ENCODE data around the gene ALK.
A peak's percentile ranks its signal among the peaks of the same experiment; 100 is the strongest.

Gene ALK

DNA sequence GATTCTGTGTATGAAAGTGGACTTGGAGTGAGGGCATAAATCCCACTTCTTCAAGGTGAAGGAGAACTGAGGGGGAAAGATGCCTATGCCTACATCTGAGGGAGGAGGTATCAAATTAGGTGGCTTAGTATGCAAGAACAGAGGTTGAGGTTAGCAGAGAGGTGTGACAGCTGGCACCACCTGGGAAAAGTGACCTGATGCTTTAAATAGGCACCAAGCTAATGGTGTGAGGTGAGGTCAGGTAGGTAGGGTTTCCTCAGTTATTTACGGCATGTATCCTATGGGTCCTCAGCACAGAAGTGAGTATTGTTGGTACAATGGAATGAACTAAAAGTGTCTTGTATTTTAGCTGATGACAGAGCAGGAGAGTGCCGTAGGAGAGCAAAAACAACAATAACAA, 439.0 kb downstream of the ALK start:
- no peak for DNase-seq

DNA sequence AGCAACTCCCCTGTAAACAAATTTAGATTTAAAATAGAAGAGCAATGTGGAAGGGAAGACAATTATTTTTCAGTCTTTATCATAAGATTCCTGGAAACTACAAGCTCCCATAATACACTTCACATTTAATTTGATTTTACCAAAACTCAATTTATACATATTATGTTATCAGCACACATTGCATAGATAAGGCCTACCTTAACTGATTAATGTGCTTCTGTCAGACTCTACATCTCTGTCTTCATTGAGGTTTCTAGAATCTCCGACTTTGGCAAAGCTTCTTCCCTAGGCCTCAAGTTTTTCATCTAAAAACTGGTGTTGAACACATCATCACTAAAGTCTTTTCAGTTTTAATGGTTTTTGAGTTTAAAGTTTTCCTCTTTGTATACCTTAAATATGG, 440.1 kb downstream of the ALK start:
- DNase-seq: no peak

DNA sequence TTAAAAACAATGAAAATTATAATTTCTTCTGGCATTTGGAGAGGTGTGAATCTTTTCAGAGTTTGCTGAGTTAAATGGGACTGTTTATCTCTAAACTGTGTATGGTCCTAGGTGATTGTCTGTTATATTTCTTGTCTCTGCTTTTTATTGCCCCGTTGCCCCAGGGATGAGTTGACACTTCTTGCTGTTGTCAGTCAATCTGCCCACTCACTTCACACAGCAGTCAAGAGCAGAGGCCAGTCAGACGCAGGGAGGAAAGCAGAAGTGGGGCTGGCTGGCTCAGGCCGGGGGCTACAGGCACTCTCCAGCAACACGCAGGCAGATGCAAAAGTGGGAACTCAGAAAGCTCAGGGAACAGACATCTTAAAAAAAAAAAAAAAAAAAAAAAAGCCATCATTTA, 441.0 kb downstream of the ALK start:
- no peak for DNase-seq

DNA sequence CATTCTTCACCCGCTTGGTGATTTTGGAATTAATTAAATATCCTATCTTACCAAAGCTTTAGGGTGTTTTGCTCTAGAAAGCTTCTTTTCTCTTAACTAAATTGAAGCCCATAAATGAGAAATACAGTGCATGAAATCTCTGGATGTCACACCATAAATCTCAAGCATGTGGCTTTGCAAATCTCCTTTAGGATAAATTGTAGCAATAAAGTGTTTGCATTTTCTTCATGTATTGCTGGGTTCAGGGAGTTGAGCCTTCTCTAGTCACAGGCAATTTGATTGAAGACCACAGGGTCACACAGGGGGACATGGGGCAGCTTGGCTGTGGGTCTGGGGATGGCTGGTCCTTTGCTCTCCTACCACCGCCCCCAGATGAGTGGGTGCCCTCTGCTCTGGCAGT, 442.0 kb downstream of the ALK start:
- no peak for DNase-seq

DNA sequence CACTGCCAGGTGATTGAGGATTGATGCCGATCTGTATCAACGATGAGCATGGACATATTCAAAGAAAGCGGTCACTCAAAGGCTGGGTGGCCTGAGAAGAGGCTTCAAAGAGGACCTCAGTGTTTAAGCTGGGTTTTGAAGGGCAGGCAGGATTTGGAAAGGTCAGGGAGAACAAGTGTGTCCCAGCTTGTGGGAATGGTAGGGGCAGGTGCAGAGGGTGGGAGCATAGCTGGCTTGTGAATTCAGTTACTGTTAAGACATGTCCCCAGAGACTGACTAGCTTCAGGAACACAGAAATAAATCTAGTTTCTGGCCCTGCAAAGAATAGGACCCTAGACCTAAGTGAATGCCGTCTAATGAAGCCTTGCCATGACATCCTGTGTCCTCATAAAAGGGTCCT, 442.7 kb downstream of the ALK start:
- DNase-seq: no peak

DNA sequence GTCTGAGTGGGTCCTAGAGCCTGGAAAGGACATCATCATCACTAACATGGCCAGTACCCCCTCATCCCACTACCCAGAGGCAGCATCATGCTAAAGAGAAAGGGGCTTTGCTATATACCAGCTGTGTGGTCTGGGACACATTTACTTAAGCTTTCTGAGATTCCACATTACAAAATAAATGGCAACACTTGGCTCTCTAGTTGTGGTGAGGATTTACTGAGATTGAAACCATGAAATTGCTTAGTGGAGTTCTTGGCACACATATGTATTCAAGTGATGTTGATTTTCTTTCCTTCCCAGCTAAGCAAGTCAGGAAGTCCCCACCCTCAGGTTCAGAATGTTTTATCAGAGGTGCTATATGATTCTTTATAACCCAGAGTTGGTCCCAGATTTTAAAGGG, 444.2 kb downstream of the ALK start:
- no peak for DNase-seq

DNA sequence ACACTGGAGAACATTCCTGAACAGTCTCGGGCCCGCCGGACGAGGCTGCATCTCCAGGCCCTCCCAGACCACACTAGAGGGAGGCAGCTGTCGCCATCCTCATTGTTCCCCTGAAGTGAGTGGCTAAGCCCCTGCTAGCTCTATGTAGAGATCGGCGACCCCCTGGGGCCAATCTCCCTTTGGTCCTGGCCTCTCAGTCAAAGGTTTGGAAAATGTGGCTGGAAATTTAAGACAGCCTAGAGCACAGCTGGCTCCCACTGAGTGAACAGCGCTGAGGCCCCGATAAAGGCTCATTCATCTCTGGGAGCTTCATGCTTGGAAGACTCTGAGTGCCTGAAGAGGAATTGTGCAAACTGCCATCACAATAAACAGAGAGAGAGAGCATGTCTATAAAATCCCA, 445.9 kb downstream of the ALK start:
- DNase-seq: no peak

DNA sequence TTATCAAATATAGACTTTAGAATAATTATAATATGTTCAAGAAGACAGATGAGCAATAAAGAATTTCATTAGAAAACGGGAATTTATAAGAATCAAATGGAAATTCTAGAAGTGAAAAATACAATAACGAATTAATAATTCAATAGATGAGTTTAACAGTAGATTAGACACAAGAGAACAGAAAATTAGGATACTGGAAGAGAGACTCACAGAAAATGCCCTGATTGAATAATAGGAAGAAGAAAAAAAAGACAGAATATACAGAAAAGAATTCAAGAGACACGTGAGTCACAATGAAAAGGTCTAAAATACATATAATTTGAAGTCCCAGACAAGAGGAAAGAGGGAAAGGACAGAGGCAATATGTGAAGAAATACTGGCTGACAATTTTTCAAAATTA, 451.4 kb downstream of the ALK start:
- DNase-seq: no peak

DNA sequence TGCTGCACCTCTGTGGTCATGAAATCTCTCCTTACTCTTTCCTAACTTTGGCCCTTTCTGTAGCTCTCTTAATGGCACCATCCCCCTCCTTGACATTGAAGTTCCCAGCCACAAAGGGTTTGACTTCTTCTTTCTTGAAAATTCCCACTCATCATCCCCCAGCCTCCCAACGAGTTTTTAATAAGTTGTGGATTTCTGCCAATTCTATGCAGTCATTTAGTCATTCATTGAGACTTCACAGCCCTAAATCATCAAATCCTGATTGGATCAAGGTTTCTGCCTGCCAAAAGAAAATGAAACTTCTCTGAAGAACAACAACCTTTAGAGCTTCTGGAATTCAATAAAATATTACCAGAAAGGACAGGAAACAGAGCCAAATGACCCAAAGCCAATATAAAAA, 451.9 kb downstream of the ALK start:
- DNase-seq: no peak

DNA sequence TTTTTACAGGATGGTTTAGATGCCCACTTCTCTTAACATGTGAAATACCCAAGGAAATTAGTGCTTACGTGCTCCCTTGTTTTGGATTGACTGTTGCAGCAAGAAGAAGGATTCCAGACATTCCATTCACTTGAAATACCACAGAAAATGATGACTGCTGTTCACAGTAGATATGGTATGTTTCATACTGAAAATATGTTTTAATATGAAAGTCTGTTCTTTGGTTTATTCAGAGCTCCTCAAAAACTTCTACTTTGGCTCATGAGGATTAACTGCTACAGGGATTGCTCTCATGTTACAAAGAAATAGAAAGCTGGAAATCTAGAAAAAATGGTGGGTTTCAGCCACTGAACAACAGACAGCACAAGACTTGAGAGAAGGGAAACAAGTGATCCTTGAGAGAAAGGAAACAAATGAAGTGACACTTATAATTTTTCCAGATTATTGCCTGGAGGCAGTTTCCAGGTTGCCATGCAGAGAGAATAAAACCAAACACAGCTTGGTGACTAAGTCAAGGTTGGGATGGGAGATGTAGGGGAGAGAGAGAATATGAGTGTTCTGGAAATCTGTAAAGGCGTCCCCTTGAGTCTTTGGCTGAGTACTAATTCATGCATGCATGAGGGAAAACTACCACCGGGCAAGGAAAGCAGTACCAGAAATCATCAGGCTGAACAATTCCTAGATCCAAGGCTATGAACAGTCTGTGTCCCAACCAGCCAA, 458.0 kb downstream of the ALK start:
- DNase-seq: no peak

DNA sequence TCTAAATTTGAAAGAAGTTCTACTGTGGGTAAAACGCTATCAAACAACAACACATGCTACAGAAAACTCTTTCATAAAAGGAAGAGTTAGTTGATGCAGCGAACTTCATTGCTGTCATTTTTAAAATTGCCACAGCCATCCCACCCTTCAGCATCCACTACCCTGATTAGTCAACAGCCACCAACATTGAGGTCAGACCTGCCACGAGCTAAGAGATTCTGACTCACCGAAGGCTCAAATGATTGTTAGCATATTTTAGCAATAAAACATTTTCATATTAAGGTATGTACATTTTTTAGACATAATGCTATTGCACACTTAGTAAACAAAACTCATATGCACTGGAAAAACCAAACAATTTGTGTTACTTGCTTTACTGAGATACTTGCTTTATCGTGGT, 459.1 kb downstream of the ALK start:
- DNase-seq: no peak

DNA sequence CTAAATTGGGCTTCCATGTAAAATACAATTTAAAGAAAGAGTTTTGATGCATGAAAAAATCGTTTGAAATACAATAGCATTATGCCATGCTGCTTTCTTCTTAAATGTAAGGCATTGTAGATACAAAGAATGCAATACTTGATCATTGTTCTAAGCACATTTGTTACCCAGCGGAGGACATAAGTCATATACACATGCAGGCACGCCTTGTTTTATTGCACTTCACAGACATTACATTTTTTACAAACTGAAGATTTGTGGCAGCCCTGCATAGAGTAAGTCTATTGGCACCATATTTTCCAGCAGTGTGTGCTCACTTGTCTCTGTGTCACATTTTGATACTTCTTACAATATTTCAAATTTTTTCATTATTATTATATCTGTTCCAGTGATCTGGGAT, 461.2 kb downstream of the ALK start:
- DNase-seq: no peak

DNA sequence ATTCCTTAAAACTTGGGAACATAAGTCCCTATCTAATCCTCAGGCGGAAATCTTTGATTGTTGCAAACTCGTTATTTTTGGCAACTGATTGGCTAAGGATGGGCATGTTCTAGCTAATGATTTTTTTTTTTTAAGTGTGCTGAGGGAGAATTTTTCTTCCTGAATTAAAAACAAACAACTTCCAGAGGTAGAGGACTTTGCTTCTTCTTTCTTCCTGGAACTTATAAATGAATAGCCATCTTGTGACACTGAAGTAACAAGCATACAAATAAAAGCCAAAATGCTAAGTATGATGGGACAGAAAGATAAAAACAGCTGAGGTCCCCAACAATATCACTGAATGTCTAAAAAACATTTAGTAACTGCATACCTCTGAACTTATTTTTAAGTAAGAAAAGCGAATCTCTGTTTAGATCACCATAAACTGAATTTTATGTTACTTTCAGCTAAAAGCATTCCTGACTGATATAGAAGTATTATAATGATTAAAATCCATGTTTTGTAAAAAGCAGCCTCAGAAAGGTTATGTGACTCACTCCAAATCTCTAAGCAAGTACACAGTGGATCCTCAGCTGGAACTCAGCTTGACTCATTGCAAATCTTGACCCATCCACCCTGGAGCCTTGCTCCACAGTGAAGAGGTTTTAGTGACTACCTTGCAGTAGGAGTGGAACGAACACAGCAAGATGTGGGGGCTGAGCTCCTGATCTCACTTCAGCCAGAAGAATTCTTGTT, 461.8 kb downstream of the ALK start:
- DNase-seq: no peak

DNA sequence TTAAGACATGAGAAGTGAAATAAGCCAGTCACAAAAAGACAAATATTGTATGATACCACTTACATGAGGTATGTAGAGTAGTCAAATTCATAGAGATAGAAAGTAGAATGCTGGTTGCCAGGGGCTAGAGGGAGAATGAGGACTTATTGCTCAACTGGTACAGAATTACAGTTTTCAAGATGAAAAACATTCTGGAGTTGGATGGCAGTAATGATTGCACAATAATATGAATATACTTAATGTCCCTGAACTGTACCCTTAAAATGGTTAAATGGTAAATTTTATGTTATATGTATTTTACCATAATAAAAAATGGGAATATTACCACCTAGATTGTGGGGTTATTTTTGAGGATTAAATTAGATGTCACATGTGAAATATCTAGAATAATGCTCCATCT, 465.0 kb downstream of the ALK start:
- DNase-seq: no peak

DNA sequence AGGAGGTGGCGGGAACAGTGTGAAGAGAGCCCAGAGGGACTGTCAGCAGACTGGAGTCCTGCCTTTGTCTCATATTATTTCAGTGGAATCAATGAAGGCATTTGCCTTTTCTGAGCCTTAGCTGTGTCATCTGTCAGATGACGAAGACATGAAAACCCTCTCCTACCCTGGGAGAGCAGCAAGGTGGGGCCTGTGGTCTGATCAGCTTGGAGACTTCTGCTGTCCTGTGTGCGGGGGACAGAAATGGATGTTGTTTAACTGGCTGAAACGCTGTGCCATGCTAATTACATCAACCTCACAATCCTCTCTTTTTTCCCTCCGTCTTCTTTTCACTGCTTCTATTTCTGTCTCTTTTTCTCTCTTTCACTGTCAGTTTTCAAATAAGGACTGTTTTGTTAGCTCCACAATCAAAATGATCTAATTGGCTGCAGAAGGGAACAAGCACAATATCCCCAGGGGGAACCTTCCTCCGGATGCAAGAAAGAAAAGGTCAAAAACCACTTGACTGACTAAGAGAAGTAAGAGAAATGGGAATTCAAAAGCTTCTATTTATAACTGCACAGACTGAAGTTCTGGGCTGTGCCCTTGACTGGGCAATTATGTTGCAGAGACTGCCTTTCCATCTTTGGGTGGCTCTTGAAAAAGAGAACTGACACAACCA, 466.1 kb downstream of the ALK start:
- peak; percentile 50 for DNase-seq

DNA sequence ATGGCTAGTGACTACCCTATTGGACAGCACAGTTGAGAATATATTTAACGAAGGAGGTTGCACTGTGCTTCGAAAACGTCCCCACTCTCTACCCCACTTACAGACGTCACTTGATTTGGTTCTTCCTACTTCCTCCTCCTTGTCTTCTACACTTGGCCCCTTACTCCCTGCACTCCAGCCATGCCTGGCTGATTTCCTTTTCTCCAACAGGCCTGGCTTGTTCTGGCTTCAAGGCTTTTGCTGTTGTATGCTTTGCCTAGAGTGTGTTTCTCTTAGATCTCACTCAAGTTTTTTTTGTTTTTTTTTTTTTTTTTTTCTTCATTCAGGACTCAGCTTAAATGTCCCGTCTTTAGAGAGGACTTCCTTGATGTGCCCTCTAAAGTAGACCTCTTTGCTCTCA, 469.4 kb downstream of the ALK start:
- DNase-seq: no peak

DNA sequence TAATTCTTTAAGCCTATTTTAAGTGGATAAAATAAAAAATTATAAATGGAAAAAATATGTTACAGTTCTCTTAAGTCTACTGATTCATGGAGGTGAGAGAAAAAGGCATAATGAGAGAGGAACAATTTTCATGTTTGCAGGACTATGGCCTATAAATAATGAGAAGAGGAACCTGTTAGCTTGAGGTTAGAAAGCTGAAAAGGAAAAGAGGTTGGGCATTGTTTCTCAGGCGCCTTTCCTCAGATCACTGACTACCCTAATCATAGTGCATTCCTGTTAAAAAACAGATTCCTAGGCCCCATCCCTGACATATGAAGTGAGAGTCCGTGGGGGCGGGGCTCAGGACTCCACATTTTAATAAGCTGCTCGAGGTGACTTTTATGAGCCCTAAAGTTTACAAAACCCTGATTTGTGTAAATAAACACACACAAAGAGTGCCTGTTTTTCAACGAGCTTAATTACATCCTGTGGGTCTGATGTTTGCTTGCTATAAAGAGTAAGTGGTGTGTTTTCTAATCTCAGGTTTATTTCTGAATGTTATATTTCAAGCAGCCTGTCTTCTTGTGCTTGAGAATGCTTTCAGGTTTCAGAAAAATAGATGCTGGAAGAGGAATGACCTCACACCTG, 470.7 kb downstream of the ALK start:
- DNase-seq: no peak

DNA sequence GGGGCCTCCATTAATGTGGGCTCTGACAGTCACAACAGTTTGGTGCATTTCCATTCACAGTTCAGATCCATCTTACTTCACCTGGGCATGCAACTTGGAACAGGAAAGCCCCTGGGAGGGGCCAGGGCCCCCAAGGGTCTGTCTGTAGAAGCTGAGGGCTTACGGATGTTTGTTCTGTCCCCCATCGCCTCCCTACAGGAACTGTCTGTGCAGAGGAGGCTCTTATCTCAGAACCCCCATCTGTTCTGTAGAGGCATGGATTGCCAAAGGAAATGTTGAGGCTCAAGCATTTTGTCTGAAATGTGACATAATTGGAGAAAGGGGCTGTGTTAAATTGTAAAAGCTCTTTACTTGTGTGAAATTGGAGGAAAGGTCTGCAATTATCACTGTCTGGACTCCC, 471.9 kb downstream of the ALK start:
- no peak for DNase-seq

DNA sequence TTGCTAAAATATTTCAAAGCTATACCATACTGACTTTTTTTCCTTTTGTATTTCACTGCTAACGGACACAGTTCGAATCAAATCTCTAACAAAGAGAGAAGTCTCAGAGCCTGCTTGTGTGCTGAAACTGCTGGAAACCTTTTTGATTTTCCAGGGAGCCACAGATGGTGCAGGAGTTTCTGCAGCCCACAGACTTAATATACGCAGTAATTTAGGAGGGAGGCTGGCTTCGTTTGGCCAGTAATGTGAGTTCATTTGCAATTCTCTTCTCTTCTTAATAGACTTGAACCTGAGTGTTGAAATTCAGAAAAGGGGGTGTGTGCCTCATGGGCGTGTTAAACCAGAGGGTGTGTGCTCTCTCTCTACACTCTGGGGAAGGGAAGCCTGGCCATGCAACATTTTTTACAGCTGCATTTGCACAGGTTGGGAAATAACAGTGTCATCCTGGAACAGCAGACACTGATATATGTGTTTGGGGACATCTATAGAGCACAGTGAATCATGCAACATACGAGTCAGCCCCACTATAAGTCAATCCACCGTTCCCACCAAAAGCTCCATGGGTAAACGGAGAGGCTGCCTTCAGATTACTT, 473.2 kb downstream of the ALK start:
- no peak for DNase-seq

DNA sequence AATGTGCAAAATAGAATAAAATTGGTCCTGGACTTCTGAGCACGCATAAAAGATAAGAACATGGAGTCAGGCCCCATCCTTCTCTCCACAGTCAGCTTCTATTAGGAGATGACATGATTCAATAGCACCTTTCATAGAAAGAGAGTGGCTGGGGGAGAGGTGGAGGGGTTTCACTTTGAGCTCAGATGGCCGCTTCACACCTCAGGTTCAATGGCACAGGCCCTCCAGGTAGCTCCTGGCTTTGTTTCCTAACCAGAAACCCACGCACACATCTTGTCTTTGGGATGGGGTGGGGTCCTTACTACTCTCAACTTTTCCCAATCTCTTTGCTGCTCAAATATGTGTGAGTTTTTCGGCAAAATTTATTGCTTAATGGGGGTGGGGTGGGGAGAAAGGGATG, 473.9 kb downstream of the ALK start:
- no peak for DNase-seq

DNA sequence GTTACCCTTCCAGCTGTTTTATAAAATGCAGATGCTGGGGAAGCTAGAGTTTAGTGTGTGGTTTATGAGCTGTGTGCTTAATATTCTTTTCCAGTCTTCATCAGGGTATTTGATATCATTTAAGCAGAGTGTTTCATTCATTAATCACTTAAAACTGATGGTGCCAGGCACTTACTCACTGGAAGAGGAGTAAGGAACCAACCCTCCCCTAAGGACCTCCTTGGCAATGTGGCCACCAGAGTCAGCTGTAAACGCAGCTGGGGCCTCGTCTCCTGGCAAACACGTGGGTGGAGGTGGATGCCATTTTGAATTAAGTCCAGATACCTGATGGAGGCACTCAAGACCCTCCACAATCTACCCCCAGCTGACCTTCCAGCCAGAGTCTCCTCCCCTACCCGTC, 474.5 kb downstream of the ALK start:
- DNase-seq: no peak

DNA sequence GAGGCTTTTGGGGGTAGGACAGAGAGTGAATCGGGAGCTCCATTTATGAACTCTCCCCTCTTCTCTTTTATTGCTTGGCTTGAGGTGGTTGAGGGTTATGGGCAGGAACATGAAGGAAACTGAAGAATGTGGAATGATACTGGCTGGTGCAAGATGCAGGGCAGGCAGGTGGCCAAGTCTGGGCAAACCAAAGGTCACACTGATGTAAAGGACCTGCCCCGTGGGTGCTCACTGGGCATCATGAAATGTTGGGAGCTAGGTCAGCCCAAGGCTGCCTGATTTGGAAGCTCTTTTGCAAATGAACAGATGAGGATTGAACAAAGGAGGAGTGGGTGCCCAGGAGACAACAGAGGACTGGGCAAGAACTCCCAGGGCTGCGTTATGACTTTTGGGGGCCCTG, 477.2 kb downstream of the ALK start:
- no peak for DNase-seq

DNA sequence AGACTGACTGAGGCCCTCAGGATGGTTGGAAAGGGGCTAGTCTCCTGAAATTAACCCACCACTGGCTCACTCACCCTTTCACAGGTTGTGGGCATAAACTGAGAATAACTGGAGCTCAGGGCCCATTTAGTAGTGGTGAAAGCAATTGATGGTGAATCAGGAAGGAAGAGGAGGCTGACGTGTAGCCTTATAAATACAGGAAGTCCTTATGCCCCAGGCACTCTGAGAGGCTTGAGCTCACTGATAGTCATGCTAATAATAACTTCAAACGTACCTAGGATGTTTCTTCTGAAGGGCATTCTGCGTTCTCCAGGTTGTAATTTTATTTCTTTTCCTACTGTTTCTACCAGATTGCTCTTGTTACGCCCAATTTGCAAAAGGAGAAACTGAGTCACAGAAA, 477.8 kb downstream of the ALK start:
- DNase-seq: no peak

DNA sequence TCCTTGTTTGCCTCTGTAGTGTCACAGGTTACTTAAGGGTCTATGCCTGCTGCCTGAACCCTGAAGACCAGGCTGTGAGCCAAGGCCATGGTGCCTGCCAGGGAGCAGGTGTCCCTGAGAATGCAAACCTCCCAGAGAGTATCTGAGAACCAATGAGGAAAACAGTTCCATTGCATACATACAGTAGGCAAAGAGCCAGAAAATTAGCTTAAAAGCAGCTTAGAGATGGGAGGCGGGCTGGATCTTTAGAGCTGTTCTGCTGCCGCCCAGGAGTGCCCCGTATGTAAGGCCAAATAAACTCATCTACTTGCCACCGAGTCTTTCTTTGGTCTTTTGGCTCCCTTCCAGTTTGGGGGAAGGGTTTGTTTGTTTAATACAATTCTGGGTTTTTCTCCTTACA, 478.2 kb downstream of the ALK start:
- DNase-seq: no peak

Data from midbrain (tissue), 1 donor.